ENCODE results near the gene SPATA13. TPM values are rescaled to one million over a fixed set of nuclear protein-coding genes. Genes with fewer than 3 reads are reported as not detected.

Gene SPATA13
- total RNA-seq, 1 donor from 2014 or later = 11.8 TPM

- peaks cover 6% of the 10 kb centered on the region for H3K4me1 Mint-ChIP-seq
- CTCF ChIA-PET = no interaction called here
- no peak overlapping the region for H3K27ac Mint-ChIP-seq
- POLR2A ChIA-PET = no interaction called here
- H3K36me3 Mint-ChIP-seq (ENCODE audit: low read depth) = no peaks in the 10 kb centered on the region
- H3K27me3 Mint-ChIP-seq = no peaks in the 10 kb centered on the region
- intact Hi-C loops (cut with micrococcal nuclease) = no loop called here
- DNase-seq = no peak
- H3K9me3 Mint-ChIP-seq = peaks cover 4% of the 10 kb centered on the region
- TF ChIP-seq CTCF (IDR thresholded peaks at IDR 0.05) = no peak
- no peak for ATAC-seq (ENCODE audit: low read depth)
- H3K4me3 Mint-ChIP-seq = no peak overlapping the region
Observed at GRCh38 chr13:24181991-24182702, 21.6 kb downstream of the SPATA13 start.

GRCh38 chr13:24182703-24183081, 22.2 kb downstream of the SPATA13 start:
- ChIA-PET CTCF (no interaction called here), POLR2A (no interaction called here)
- no peaks in the 10 kb centered on the region for H3K27me3 Mint-ChIP-seq
- no peak overlapping the region for H3K4me3 Mint-ChIP-seq
- H3K27ac Mint-ChIP-seq = no peak overlapping the region
- TF ChIP-seq CTCF (IDR thresholded peaks at IDR 0.05) = no peak
- no peak for DNase-seq
- peaks cover 6% of the 10 kb centered on the region for H3K4me1 Mint-ChIP-seq
- ATAC-seq (ENCODE audit: low read depth) = no peak
- H3K36me3 Mint-ChIP-seq (ENCODE audit: low read depth) = no peaks in the 10 kb centered on the region
- H3K9me3 Mint-ChIP-seq = peaks cover 4% of the 10 kb centered on the region
- intact Hi-C loops (cut with micrococcal nuclease) = no loop called here

- H3K27ac Mint-ChIP-seq = no peak overlapping the region
Observed at GRCh38 chr13:24183741-24184182, 23.2 kb downstream of the SPATA13 start.

GRCh38 chr13:24184265-24184841, 23.8 kb downstream of the SPATA13 start:
- TF ChIP-seq CTCF (IDR thresholded peaks at IDR 0.05) = no peak
- Mint-ChIP-seq H3K4me1 (peaks cover 6% of the 10 kb centered on the region), H3K27ac (no peak overlapping the region), H3K27me3 (no peaks in the 10 kb centered on the region), H3K4me3 (no peak overlapping the region), H3K36me3 (ENCODE audit: low read depth) (no peaks in the 10 kb centered on the region), H3K9me3 (peaks cover 6% of the 10 kb centered on the region)
- DNase-seq = no peak
- intact Hi-C loops (cut with micrococcal nuclease) = no loop called here
- ChIA-PET POLR2A (no interaction called here), CTCF (no interaction called here)
- ATAC-seq (ENCODE audit: low read depth) = no peak

More at GRCh38 chr13:24183741-24184182, 23.2 kb downstream of the SPATA13 start:
- no peaks in the 10 kb centered on the region for H3K27me3 Mint-ChIP-seq
- POLR2A ChIA-PET = no interaction called here
- no peak for TF ChIP-seq CTCF (IDR thresholded peaks at IDR 0.05)
- H3K4me3 Mint-ChIP-seq = no peak overlapping the region
- ATAC-seq (ENCODE audit: low read depth) (no peak), DNase-seq (no peak)
- intact Hi-C loops (cut with micrococcal nuclease) = no loop called here
- CTCF ChIA-PET = no interaction called here
- no peaks in the 10 kb centered on the region for H3K36me3 Mint-ChIP-seq (ENCODE audit: low read depth)
- peaks cover 4% of the 10 kb centered on the region for H3K9me3 Mint-ChIP-seq
- H3K4me1 Mint-ChIP-seq = peaks cover 6% of the 10 kb centered on the region

- POLR2A ChIA-PET = no interaction called here
- Mint-ChIP-seq H3K36me3 (ENCODE audit: low read depth) (no peaks in the 10 kb centered on the region), H3K4me3 (no peak overlapping the region), H3K4me1 (peaks cover 6% of the 10 kb centered on the region), H3K27ac (no peak overlapping the region), H3K9me3 (peaks cover 6% of the 10 kb centered on the region), H3K27me3 (no peaks in the 10 kb centered on the region)
- no peak for ATAC-seq (ENCODE audit: low read depth)
- TF ChIP-seq CTCF (IDR thresholded peaks at IDR 0.05) = no peak
- DNase-seq = no peak
- CTCF ChIA-PET = no interaction called here
- intact Hi-C loops (cut with micrococcal nuclease) = no loop called here
Observed at GRCh38 chr13:24184882-24185281, 24.4 kb downstream of the SPATA13 start.

Measured in activated B cell treated with CpG ODN at 0.5 μM for 24 hours (primary cell).